Heart left ventricle (tissue), 13 donors: ENCODE results near the gene RGS16.

Experiments
- CTCF ChIP-seq, 12 donors: fragments of 200-600 bp; sonication (generic) in 4 of 12; IDR thresholded peaks; one replicate each; pipeline versions ENCODE4 v1.5.0 to v1.8.0; 2018 to 2022; ENCODE audit warnings: antibody characterized with exemption in 12 of 12, mild to moderate bottlenecking in 5 of 12
- POLR2A ChIP-seq, 2 donors: fragments of 450-650 bp; IDR thresholded peaks; one replicate each; pipeline ENCODE4 v1.6.1; 2017; ENCODE audit warnings: antibody characterized with exemption in 2 of 2, mild to moderate bottlenecking in 2 of 2, moderate library complexity in 2 of 2
- donor health status: ischemic (EF 13 %, LVEDD 7.1; RV severe dilation, severe dysfunction).
- donor health status: DM: no; HTN: yes; CAD: no.
- donor health status: DM: no; HTN: no; CAD: no.
- donor health status: ischemic (EF 25% LVEDD 6.9; RV normal size, moderate dysfunction).
- donor health status: ischemic (EF 25% LVEDD 5.7; RV mildly dilated, moderate dysfunction).
- donor health status: ischemic (EF 35%, LVEDD 5.7; RV mildly dilated, moderate dysfunction).
- donor health status: nonischemic (EF 11% LVEDD 7.7; RV severe dilation, severe dysfunction).
- donor health status: DM: yes; HTN: yes; CAD: no.
- donor health status: PGD.
- donor health status: ischemic (EF 29% LVEDD 5.4; RV normal size, mild dysfunction).
- donor health status: nonischemic (EF 23%, LVEDD 6.1; RV moderate dilation, normal function).

GRCh38 chr1:182653986-182654385 is 49.8 kb upstream of the RGS16 start:
- TF ChIP-seq CTCF (IDR thresholded peaks at IDR 0.05) (no peak), POLR2A (IDR thresholded peaks at IDR 0.05) (no peak)
